HCT116 (cell line): ENCODE data around the gene CAMKK1. TPM values are rescaled to one million over a fixed set of nuclear protein-coding genes. Genes with fewer than 3 reads are reported as not detected.

Experiments
- ATAC-seq: fragments of 200-7000 bp; cut with Tn5 transposase; 2 replicates; pipeline ENCODE4 v1.9.1; 2020; ENCODE audit warnings: mild to moderate bottlenecking, moderate library complexity
- BruUV-seq: library from RNA; stranded (reverse); fragments of 400-500 nt; replicated peaks from 2 replicates; lab custom pipeline; 2021; lab: Mats Ljungman, UMichigan
- CTCF ChIA-PET: fragments of 300-600 bp; sonication (Branson Sonifier 250); formaldehyde crosslinking; loops from one replicate; lab custom pipeline; 2021; ENCODE audit warnings: antibody characterized with exemption; lab: Charles Lee
- POLR2A ChIA-PET: fragments of 300-600, 350-600 bp; sonication (Branson Sonifier 250); formaldehyde crosslinking; loops from one replicate; lab custom pipeline; 2021; ENCODE audit warnings: antibody characterized with exemption; lab: Charles Lee
- RAD21 ChIA-PET, 2 experiments: fragments of 300-600 bp; sonication (Branson Sonifier 250); formaldehyde crosslinking; loops; one replicate each; lab custom pipeline; 2023; ENCODE audit warnings: low total read pairs in 2 of 2; ENCODE audit not compliant: uncharacterized antibody in 2 of 2, unreplicated experiment in 2 of 2, low non-redundant PET in 1 of 2; lab: Charles Lee
- DNase-seq: peaks from one replicate; pipeline ENCODE4 v3.0.0-alpha.2; 2010; ENCODE audit warnings: low read depth, low spot score
- H2AFZ ChIP-seq: fragments of 200-600 bp; shearing (Covaris generic), sonication (generic); 2 replicates; pipeline ENCODE4 v1.6.1; 2017; ENCODE audit warnings: low read depth, mixed run types, mixed read lengths, antibody characterized with exemption, low read length; ENCODE audit not compliant: poor library complexity, severe bottlenecking
- H3K27ac ChIP-seq: 2 replicates; pipeline ENCODE4 v1.5.1; 2012; ENCODE audit warnings: low read depth, low read length
- H3K27me3 ChIP-seq: fragments of 200-600 bp; sonication (generic); 2 replicates; pipeline ENCODE4 v1.6.1; 2016; ENCODE audit warnings: mixed run types, low read length, mixed read lengths; ENCODE audit not compliant: insufficient read depth
- H3K36me3 ChIP-seq, 2 experiments: fragments of 200-500 bp in 1 of 2; fragments of 200-600 bp in 1 of 2; sonication (Bioruptor generic) in 1 of 2; sonication (generic) in 1 of 2; 2 replicates each; pipeline versions ENCODE4 v1.5.1 to v1.6.1; 2014 to 2016; ENCODE audit warnings: low read length in 2 of 2, inconsistent platforms in 1 of 2, mixed read lengths in 1 of 2, mixed run types in 1 of 2; ENCODE audit not compliant: insufficient read depth in 2 of 2, control insufficient read depth in 1 of 2
- H3K4me1 ChIP-seq, 2 experiments: fragments of 200-600 bp in 1 of 2; sonication (generic) in 1 of 2; 2 replicates each; pipeline versions ENCODE4 v1.5.1 to v1.6.1; 2012 to 2017; ENCODE audit warnings: low read length in 2 of 2, inconsistent platforms in 1 of 2, mild to moderate bottlenecking in 1 of 2, mixed read lengths in 1 of 2, mixed run types in 1 of 2, moderate library complexity in 1 of 2; ENCODE audit not compliant: insufficient read depth in 2 of 2, control insufficient read depth in 1 of 2
- H3K4me2 ChIP-seq: fragments of 200-600 bp; sonication (generic); 2 replicates; pipeline ENCODE4 v1.6.1; 2017; ENCODE audit warnings: mixed run types, low read length, mixed read lengths
- H3K4me3 ChIP-seq, 2 experiments: fragments of 200-600 bp in 1 of 2; sonication (generic) in 1 of 2; replicated peaks in 1 of 2; 2 replicates each; pipeline ENCODE4 v1.5.1; 2011 to 2016; ENCODE audit warnings: low read length in 2 of 2, control low read depth in 1 of 2, low read depth in 1 of 2, mild to moderate bottlenecking in 1 of 2, mixed read lengths in 1 of 2, mixed run types in 1 of 2
- H3K79me2 ChIP-seq: fragments of 200-600 bp; sonication (generic); 2 replicates; pipeline ENCODE4 v1.6.1; 2017; ENCODE audit warnings: mild to moderate bottlenecking, mixed run types, low read length, moderate library complexity, mixed read lengths; ENCODE audit not compliant: insufficient read depth
- H3K9ac ChIP-seq: fragments of 200-600 bp; sonication (generic); 2 replicates; pipeline ENCODE4 v1.6.1; 2016; ENCODE audit warnings: low read length, mixed read lengths
- H3K9me2 ChIP-seq: fragments of 200-600 bp; sonication (generic), shearing (Covaris generic); 2 replicates; pipeline ENCODE4 v1.6.1; 2017; ENCODE audit warnings: mixed run types, mild to moderate bottlenecking, moderate library complexity; ENCODE audit not compliant: insufficient read depth
- H3K9me3 ChIP-seq, 2 experiments: fragments of 200-500 bp in 1 of 2; fragments of 200-600 bp in 1 of 2; sonication (Bioruptor generic) in 1 of 2; sonication (generic) in 1 of 2; 2 replicates each; pipeline ENCODE4 v1.6.1; 2014 to 2017; ENCODE audit warnings: low read length in 2 of 2, mixed read lengths in 2 of 2, inconsistent platforms in 1 of 2, low read depth in 1 of 2, mild to moderate bottlenecking in 1 of 2, mixed run types in 1 of 2, moderate library complexity in 1 of 2; ENCODE audit not compliant: control insufficient read depth in 1 of 2, insufficient read depth in 1 of 2
- H4K20me1 ChIP-seq: fragments of 200-600 bp; sonication (generic), shearing (Covaris generic); 2 replicates; pipeline ENCODE4 v1.6.1; 2017; ENCODE audit warnings: mixed run types, mild to moderate bottlenecking, moderate library complexity; ENCODE audit not compliant: insufficient read depth
- ATF3 ChIP-seq: IDR thresholded peaks from 2 replicates; pipeline ENCODE4 v1.6.1; 2012
- CBX3 ChIP-seq: IDR thresholded peaks from 2 replicates; pipeline ENCODE4 v1.6.1; 2012; ENCODE audit warnings: low read depth
- CEBPB ChIP-seq: IDR thresholded peaks from 2 replicates; pipeline ENCODE4 v1.6.1; 2012; ENCODE audit warnings: low read depth
- CTCF ChIP-seq, 3 experiments: fragments of 200-600 bp in 1 of 3; sonication (generic) in 1 of 3; IDR thresholded peaks in 2 of 3; conservative IDR thresholded peaks in 1 of 3; 2 replicates each; pipeline ENCODE4 v1.5.1; 2012 to 2017; ENCODE audit warnings: low read depth in 2 of 3, low read length in 2 of 3, antibody characterized with exemption in 1 of 3, borderline replicate concordance in 1 of 3, control low read depth in 1 of 3, mild to moderate bottlenecking in 1 of 3, mixed read lengths in 1 of 3, mixed run types in 1 of 3, moderate library complexity in 1 of 3; ENCODE audit not compliant: insufficient read depth in 1 of 3
- EGR1 ChIP-seq: IDR thresholded peaks from 2 replicates; pipeline ENCODE4 v1.6.1; 2012; ENCODE audit warnings: low read depth
- ELF1 ChIP-seq: IDR thresholded peaks from 2 replicates; pipeline ENCODE4 v1.6.1; 2012; ENCODE audit warnings: low read depth, borderline replicate concordance
- EZH2 ChIP-seq: fragments of 200-600 bp; sonication (generic); IDR thresholded peaks from 2 replicates; pipeline ENCODE4 v1.6.1; 2017; ENCODE audit warnings: antibody characterized with exemption, mixed run types
- JUND ChIP-seq: IDR thresholded peaks from 2 replicates; pipeline ENCODE4 v1.6.1; 2012
- POLR2A ChIP-seq: IDR thresholded peaks from 2 replicates; pipeline ENCODE4 v1.7.0; 2011; ENCODE audit warnings: borderline replicate concordance; ENCODE audit not compliant: insufficient read depth, insufficient read length; ENCODE audit errors: extremely low read depth
- POLR2AphosphoS5 ChIP-seq: IDR thresholded peaks from 2 replicates; pipeline ENCODE4 v1.6.1; 2011; ENCODE audit warnings: mild to moderate bottlenecking, low read depth, low read length, moderate library complexity
- RAD21 ChIP-seq: IDR thresholded peaks from 2 replicates; pipeline ENCODE4 v1.6.1; 2012; ENCODE audit warnings: low read depth, mild to moderate bottlenecking
- SP1 ChIP-seq: IDR thresholded peaks from 2 replicates; pipeline ENCODE4 v1.6.1; 2012; ENCODE audit warnings: low read depth
- SRF ChIP-seq: IDR thresholded peaks from 2 replicates; pipeline ENCODE4 v1.6.1; 2012; ENCODE audit warnings: low read depth
- TCF7L2 ChIP-seq: IDR thresholded peaks from 2 replicates; pipeline ENCODE4 v1.7.0; 2011; ENCODE audit warnings: borderline replicate concordance, inconsistent platforms; ENCODE audit not compliant: insufficient read depth, insufficient read length; ENCODE audit errors: extremely low read depth
- YY1 ChIP-seq: IDR thresholded peaks from 2 replicates; pipeline ENCODE4 v1.6.1; 2011; ENCODE audit warnings: low read length, low read depth, moderate library complexity, mild to moderate bottlenecking; ENCODE audit not compliant: insufficient replicate concordance; ENCODE audit errors: extremely low read depth
- ZBTB33 ChIP-seq: IDR thresholded peaks from 2 replicates; pipeline ENCODE4 v1.6.1; 2011; ENCODE audit warnings: mild to moderate bottlenecking, low read length, moderate library complexity; ENCODE audit not compliant: insufficient replicate concordance; ENCODE audit errors: extremely low read depth
- ZFX ChIP-seq: fragments of 450-650 bp; IDR thresholded peaks from 2 replicates; pipeline ENCODE4 v1.6.1; 2017
- ZNF274 ChIP-seq: fragments of 200-500 bp; sonication (Bioruptor generic); IDR thresholded peaks from 2 replicates; pipeline ENCODE4 v1.6.1; 2014; ENCODE audit warnings: mild to moderate bottlenecking, low read depth, low read length, inconsistent platforms
- intact Hi-C: fragments of 100-400 bp; cut with micrococcal nuclease; formaldehyde crosslinking; loops from 2 replicates; pipeline ENCODE4 v1.10.0; 2022
- total RNA-seq: library from RNA; stranded (reverse); gene quantifications from one replicate; pipeline ENCODE4 v1.2.1, GENCODE V29; 2021; ENCODE audit not compliant: unreplicated experiment
- TF ChIP-seq, protein P1 (sequence below): IDR thresholded peaks from 2 replicates; pipeline ENCODE4 v1.6.1; 2012

Gene CAMKK1
- total RNA-seq, 1 experiment from 2014 or later, result 10.6 TPM

DNA sequence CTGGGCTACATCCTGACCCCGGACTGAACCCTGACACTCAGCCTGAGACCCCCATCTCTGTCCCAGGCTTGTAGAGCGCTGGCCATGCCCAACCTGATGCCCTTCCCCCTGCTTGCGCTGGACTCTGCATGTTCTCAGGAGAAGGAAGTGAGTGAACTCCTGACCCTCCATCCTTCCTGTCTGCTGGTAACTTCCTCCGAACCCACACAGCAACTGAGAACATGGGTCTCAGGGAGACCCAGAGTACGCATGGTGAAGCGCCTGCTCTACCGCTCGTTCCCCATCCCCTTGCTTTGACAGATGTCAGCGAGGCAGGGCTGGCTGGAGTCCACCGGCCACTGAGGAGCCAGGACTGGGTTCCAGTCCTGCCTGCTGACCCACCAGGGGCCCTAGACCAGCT, 6.1 kb downstream of the CAMKK1 start (continued):
- TF ChIP-seq CTCF (IDR thresholded peaks at IDR 0.05 in 2 of 3, conservative IDR thresholded peaks at IDR 0.05 in 1 of 3; ENCODE audit: borderline replicate concordance in 1 of 3, insufficient read depth in 1 of 3, low read depth in 2 of 3, low read length in 2 of 3) (no peak), ZNF274 (no peak), YY1 (no peak), CBX3 (no peak), ZFX (no peak), ELF1 (no peak), TCF7L2 (no peak), ZBTB33 (no peak), EGR1 (no peak)

GRCh38 chr17:3885970-3886369, 6.9 kb downstream of the CAMKK1 start:
- Histone ChIP-seq H3K27me3 (no peaks in the 10 kb centered on the region), H3K4me1 (peaks cover 49 to 56% of the 10 kb centered on the region in 2 experiments), H4K20me1 (no peaks in the 10 kb centered on the region), H3K4me2 (peak overlapping the region; percentile 61), H2AFZ (no peak overlapping the region), H3K9me2 (no peaks in the 10 kb centered on the region), H3K4me3 (no peak overlapping the region), H3K9ac (peak overlapping the region; percentile 20; the same call in 1 of the 2 replicates), H3K27ac (peak overlapping the region; percentile 22; the same call in 1 of the 2 replicates), H3K36me3 (peaks cover 4 to 13% of the 10 kb centered on the region in 2 experiments; a peak in 2 of 4 replicates), H3K9me3 (no peaks in the 10 kb centered on the region), H3K79me2 (peaks cover 16% of the 10 kb centered on the region; the same call in 1 of the 2 replicates)
- TF ChIP-seq EGR1 (no peak), YY1 (no peak), ZNF274 (no peak), POLR2A (no peak), ZBTB33 (no peak), ATF3 (no peak), POLR2AphosphoS5 (no peak), TCF7L2 (no peak), SP1 (no peak), CEBPB (no peak), SRF (no peak), JUND (no peak; the same call in 1 of the 2 replicates), EZH2 (no peak), RAD21 (no peak)
- TF ChIP-seq, protein P1, sequence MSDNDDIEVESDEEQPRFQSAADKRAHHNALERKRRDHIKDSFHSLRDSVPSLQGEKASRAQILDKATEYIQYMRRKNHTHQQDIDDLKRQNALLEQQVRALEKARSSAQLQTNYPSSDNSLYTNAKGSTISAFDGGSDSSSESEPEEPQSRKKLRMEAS, result no peak
- DNase-seq, result no peak
- no TSS peak for BruUV-seq
- intact Hi-C loops, result no loop called here
- CTCF ChIA-PET, result interaction anchor here (0.8 kb wide), 1 partner anchor 28 kb away, joined by 3 read pairs; no protein-coding TSS in a partner anchor
- RAD21 ChIA-PET, result interaction anchor here in 1 of 2 experiments (0.6 kb wide), 1 partner anchor 116 kb away, joined by 3 read pairs; no protein-coding TSS in a partner anchor
- ATAC-seq, result peak; percentile 56
- POLR2A ChIA-PET, result no interaction called here
